Stimulated activated CD4-positive, alpha-beta T cell treated with anti-CD3 and anti-CD28 coated beads, Interleukin-1b, Interleukin-23, amount 100 ng/mL, for 4 hours (primary cell): ENCODE results near the gene CUL9.

Source experiments
- DNase-seq, 2 donors: peaks; one replicate each; pipeline ENCODE4 v3.0.0-alpha.2; 2020; ENCODE audit warnings: low read depth in 2 of 2

CUL9 gene

DNA sequence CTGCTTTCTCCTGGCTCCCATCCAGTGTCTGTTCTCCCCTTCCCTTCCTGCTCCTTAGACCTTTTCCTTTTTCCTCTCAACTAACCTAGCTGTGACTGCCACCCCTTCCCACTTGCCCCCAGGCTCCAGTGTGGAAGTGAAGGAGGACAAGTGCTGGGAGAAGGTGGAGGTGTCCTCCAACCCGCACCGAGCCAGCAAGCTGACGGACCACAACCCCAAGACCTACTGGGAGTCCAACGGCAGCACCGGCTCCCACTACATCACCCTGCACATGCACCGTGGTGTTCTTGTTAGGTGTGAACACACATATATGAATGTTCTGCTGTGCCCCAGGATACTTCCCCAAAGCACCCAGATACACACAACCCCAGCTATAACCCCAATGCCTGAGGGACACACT lies 18.5 kb downstream of the CUL9 start:
- DNase-seq: no peak

DNA sequence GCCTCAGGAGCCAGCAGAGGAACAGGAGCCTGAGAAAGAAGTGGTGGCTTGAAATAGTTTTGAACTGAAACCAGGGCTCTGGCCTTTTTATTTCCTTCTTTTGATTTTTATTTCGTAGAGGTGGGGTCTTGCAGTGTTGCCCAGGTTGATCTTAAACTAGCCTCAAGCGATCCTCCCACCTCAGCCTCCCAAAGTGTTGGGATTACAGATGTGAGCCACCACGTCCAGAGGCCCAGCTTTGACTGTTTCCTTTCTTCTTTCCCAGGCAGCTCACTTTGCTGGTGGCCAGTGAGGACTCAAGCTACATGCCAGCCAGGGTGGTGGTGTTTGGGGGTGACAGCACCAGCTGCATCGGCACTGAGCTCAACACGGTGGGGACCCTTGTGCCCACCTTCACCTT lies 20.5 kb downstream of the CUL9 start:
- DNase-seq: no peak

GRCh38 chr6:43203029-43203717 lies 21.2 kb downstream of the CUL9 start:
- no peak for DNase-seq

GRCh38 chr6:43203718-43204095 lies 21.7 kb downstream of the CUL9 start:
- no peak for DNase-seq

GRCh38 chr6:43204271-43205105 lies 22.5 kb downstream of the CUL9 start:
- no peak for DNase-seq

- no peak for DNase-seq
These were observed 23.9 kb downstream of the CUL9 start for GRCh38 chr6:43205849-43206248.

DNA sequence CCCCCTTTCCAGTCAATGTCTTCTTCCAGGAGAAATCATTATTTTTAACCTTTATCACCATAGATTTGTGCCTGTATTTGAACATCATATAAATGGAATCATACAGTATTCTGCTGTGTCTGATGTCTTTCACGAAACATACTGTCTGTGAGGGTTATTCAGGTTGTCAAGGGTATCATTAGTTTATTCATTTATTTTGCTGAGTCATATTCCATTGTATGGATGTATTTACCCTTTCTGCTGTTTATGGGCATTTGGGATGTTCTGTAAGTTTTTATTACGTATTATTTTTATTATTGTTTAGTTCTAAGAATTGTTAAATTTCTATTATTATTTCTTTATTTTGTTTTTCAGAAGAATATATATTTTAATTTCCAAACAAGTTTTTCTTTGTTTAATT lies 25.3 kb downstream of the CUL9 start:
- DNase-seq: no peak

GRCh38 chr6:43211955-43212354 lies 30.0 kb downstream of the CUL9 start:
- no peak for DNase-seq

- no peak for DNase-seq
These were observed 31.4 kb downstream of the CUL9 start for GRCh38 chr6:43213431-43213830.

DNA sequence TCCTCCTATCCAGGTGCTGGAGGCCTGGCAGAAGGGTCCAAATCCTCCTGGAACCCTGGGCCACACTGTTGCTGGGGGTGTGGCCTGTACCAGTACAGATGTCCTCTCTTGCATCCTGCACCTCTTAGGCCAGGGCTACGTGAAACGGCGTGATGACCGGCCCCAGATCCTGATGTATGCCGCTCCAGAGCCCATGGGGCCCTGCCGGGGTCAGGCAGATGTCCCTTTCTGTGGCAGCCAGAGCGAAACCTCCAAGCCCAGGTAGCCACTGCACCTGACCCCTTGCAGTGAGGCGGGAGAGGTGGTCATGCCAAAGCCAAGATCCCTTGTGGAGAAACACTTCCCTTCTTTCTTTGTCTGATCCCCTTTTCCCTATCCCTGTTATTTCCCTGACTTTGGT lies 33.1 kb downstream of the CUL9 start:
- DNase-seq: no peak

DNA sequence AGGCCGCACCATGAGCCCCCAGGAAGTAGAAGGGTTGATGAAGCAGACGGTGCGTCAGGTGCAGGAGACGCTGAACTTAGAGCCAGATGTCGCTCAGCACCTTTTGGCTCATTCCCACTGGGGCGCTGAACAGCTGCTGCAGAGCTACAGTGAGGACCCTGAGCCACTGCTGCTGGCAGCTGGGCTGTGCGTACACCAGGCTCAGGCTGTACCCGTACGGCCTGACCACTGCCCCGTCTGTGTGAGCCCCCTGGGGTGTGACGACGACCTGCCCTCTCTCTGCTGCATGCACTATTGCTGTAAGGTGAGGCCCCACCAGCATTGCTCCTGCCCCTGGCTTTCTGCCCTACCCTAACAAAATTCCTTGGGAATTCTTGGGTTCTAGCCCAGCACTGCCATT lies 34.2 kb downstream of the CUL9 start:
- no peak for DNase-seq

GRCh38 chr6:43217351-43217750 lies 35.4 kb downstream of the CUL9 start:
- no peak for DNase-seq

DNA sequence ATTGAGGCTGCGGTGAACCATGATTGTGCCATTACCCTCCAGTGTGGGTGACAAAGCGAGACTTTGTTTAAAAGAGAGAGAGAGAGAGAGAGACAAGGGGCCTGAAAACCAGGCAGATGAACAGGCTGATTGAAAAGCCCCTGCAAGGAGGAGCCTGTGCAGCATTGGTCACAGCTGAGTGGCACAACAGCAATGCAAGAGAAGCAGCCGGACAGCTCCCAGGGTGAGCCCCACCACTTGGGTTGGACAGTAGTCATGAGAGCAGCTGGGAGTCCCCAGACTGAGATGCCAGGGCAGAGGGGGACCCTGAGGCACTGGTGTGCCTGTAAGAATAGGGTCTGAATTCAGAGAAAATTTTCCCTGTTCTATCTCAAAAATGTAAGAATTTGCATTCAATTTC lies 37.1 kb downstream of the CUL9 start:
- DNase-seq: no peak

DNA sequence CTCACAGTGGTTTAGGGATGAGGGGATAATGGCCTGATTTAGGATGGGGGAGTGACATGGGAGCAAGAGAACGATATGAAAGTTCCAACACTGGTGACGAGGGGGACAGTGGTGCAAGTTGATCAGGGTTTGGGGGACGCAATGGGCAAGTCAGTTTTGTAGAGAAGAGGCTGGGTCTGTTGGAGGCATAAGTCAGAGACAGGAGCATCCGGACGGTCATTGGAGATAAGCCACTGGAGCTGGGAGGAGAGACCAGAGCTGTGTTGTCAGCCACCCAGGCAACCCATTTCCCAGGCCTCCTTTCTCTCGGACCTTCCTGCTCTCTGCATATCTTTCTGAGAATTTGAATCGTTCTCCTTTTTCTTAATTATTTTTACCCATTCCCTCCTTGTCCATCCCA lies 37.8 kb downstream of the CUL9 start:
- no peak for DNase-seq

DNA sequence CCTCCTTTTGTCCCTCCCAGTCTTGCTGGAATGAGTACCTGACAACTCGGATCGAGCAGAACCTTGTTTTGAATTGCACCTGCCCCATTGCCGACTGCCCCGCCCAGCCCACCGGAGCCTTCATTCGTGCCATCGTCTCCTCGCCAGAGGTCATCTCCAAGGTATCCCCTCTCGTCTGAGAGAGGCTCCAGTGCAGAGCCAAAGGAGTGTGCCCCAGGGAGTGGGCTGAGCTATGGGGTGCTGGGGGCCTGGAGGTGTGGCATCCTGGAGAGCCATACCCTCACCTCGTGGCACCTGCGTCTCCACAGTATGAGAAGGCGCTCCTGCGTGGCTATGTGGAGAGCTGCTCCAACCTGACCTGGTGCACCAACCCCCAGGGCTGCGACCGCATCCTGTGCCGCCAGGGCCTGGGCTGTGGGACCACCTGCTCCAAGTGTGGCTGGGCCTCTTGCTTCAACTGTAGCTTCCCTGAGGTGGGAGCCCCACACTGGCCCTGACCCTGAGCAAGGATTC lies 38.5 kb downstream of the CUL9 start:
- no peak for DNase-seq

- no peak for DNase-seq
These were observed 39.3 kb downstream of the CUL9 start for GRCh38 chr6:43221046-43221972.

- DNase-seq: no peak
These were observed 40.5 kb downstream of the CUL9 start for GRCh38 chr6:43222418-43223059.

DNA sequence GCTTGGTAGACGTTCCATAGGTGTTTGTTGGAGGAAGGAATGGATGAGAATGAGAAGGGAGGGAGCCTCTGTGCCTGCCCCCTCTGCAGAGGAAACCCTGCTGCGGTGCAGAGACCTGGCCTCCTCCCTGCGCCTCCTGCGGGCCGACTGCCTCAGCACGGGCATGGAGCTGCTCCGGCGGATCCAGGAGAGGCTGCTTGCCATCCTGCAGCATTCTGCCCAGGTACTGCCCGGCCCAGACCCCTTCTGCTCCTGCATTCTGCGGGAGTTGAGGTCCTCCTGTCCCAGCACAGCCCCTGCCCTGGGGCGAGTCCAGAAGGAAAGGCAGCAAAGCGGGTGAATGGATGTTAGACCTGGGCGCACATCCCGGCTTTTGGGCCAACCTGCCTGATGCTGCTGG lies 41.2 kb downstream of the CUL9 start:
- DNase-seq: no peak

DNA sequence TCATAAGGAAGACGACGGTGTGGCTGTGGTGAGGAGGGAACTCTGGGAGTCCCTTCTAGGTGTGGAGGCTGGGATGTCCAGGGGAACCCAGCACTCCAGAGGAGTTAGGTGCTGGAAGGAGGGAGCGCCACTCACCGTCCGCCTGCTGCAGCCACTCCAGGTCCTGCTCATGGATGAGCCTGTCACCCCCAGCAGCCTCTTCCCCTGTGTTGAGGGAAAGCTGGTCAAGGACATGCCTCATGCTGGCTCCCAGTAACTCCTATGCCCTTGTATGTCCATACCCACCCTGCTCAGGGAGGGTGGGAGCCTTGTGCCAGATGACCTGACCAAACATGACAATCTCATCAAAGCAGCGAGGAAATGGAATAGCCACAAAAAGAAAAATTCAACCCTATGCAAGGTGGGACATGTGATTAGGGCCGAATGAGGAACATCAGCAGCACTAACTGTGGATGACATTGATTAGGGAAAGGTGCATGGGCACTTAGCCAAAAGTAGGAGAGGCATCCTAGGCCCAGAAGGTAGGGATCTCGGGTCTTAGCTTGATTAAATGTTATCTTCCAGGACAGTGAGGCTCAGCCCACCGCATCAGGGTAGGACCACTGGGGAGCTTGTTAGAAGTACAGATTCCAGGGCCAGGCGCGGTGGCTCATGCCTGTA lies 44.3 kb downstream of the CUL9 start:
- no peak for DNase-seq

GRCh38 chr6:43228951-43229802 lies 47.2 kb downstream of the CUL9 start, which contains the start of gene DNPH1:
DNPH1 (minus strand) TSS chr6:43229481; CDS start chr6:43229456, 25 bp downstream.
- DNase-seq: peak; percentile 70 to 78
